ENCODE data around the gene IRF8.

- TF ChIP-seq POLR2AphosphoS5 (IDR thresholded peaks at IDR 0.05; ENCODE audit: low read depth, low read length) (peak; percentile 97), POLR2A (IDR thresholded peaks at IDR 0.05; ENCODE audit: low read depth, low read length) (peak; percentile 98), TAF1 (IDR thresholded peaks at IDR 0.05; ENCODE audit: borderline replicate concordance, low read depth, low read length) (peak; percentile 84)
Observed at GRCh38 chr16:85898521-85899442, at the start of gene IRF8.
